ENCODE data around the gene GLP2R.

Gene GLP2R

DNA sequence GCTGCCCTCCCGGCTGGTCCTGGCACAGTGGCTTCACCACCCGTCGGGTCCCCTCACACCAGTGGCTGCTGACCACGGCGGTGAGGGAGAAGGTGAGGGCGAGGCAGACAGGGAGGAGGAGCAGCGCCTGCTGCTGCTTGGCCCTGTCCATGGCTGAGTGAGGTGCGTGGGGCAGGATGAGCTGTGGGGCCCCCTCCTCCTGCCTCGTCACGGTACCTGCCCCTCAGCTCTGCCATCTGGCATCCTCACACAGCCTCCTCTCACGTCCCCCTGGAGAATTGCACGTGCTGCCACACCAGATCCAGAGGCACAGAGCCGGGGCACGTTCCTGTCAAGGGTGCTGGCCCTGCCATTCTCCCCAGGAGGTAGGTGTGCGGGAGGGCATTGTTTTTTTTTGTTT is 3.8 kb upstream of the GLP2R start, which contains the start of gene GSG1L2:
GSG1L2 (minus strand) TSS at position 159 of the 400 bp plus-strand sequence; CDS start at position 151, 8 bp downstream.
- DNase-seq (ENCODE audit: low read depth): no peak
- TF ChIP-seq, protein P1, sequence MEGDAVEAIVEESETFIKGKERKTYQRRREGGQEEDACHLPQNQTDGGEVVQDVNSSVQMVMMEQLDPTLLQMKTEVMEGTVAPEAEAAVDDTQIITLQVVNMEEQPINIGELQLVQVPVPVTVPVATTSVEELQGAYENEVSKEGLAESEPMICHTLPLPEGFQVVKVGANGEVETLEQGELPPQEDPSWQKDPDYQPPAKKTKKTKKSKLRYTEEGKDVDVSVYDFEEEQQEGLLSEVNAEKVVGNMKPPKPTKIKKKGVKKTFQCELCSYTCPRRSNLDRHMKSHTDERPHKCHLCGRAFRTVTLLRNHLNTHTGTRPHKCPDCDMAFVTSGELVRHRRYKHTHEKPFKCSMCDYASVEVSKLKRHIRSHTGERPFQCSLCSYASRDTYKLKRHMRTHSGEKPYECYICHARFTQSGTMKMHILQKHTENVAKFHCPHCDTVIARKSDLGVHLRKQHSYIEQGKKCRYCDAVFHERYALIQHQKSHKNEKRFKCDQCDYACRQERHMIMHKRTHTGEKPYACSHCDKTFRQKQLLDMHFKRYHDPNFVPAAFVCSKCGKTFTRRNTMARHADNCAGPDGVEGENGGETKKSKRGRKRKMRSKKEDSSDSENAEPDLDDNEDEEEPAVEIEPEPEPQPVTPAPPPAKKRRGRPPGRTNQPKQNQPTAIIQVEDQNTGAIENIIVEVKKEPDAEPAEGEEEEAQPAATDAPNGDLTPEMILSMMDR (conservative IDR thresholded peaks at IDR 0.05; ENCODE audit: low read depth, low read length): no peak
- H3K4me3 ChIP-seq (ENCODE audit: low read length): no peak within 1 kb of the TSS

DNA sequence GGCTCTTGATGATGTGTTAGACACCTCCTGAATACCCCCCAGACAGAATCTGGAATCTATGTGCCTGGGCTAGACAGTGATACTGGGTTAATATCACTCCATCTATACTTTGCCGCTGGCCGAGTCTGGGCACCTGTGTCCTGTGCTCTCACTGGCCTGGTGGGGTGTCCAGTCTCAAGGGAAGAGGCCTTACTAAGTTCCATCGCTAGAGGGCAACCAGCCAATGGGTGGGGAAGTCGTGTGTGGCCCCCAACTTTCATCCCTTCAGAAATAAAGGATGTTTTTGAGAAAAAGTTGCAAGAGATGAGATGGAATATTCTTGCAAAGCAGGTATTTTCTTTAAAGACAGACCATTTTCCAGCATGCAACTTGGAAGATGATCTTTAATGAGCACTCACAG is 1.6 kb upstream of the GLP2R start:
- no peak overlapping the region for H3K4me3 ChIP-seq (ENCODE audit: low read length)
- no peak for DNase-seq (ENCODE audit: low read depth)
- TF ChIP-seq, protein P1 (conservative IDR thresholded peaks at IDR 0.05; ENCODE audit: low read depth, low read length): peak; percentile 17

DNA sequence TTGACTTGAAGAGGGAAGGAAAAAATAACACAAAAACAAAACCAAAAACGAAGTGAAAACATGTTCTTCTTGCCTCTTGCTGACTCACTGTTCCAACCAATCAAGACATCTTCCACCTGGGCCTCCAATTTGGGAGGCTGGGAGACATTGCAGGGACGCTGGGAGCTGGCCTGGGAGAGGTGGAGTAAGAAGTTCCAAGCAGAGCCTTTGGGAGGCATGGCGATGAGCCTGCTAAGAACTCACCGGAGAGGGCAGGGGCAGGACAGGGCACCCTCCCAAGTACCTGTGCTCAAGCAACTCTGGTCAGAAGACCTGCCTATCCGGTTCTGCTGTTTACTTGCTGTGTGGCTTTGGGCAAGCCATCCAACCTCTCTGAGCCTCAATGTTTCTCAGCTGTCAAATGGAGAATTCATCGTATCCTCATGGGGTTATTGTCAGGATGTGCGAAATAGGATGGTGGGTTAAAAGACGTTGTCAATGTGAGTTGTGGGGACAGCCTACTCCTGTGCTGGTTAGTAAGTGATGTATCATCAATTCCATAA is 856 bp upstream of the GLP2R start:
- TF ChIP-seq, protein P1 (conservative IDR thresholded peaks at IDR 0.05; ENCODE audit: low read depth, low read length): no peak

DNA sequence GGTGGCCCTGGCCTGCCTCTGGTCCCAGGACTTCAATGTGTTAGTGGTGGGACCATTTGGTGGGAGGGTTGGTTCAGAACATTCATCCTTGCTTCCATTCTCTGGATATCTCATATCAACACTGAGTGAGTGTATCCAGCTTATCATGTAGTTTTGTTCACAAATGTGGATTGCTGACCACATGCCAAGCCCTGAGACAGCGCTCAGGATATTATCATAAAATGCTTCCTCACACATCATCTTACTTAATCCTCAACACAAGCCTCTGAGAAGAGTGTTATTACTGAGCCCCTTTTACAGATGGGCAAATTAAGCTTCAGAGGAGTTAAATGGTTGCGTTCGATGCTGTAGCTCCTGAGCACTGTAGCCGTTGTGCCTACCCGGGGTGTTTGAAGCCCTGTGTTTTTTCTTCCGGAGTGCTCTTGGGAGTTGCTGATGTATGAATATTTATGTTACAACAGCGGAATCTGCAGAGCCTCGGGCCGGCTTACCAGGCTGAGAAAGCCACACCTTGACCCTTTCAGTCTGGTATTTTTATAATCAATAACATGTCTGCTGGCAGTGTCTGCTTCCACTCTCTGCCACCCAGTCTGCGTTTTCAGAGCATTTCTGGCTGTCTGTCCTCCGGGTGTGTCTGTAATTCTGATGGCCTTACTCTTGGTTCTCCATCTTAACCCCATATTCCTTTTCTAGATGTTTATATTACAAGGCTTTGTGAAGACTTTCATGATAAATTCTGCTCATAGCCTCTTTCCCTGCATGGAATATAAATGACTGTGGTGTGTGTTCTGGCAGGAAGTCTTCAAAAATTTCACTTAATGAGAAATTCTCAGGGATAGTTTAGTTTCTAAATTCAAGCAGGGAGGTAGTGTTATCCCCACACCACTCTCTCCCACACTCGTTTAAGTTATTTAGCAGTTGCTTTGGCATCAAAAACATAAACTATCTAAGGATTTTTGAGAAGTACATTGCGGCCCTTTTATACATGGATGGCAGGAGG is 2.9 kb downstream of the GLP2R start:
- DNase-seq (ENCODE audit: low read depth): no peak
- TF ChIP-seq, protein P1 (conservative IDR thresholded peaks at IDR 0.05; ENCODE audit: low read depth, low read length): no peak
- no peak overlapping the region for H3K4me3 ChIP-seq (ENCODE audit: low read length)

More for the DNA sequence above, 856 bp upstream of the GLP2R start:
- H3K4me3 ChIP-seq (ENCODE audit: low read length): no peak overlapping the region
- DNase-seq (ENCODE audit: low read depth): no peak

DNA sequence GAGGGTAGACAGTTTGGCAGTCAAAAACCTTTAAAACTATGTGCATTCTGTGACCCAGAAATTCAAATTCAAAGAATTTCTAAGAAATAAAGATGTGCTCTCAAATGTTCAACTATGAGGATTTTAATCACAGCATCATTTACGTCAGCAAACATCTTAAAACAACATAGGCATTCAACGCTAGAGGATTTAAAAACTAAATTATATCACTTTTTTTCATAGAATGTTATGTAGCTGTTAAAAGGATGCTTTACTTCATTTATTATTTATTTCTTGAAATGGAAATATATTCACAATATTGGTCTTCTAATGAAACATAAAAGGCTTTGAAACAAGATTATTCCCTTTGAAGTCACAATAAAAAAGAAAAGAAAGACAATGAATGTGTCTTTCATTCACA is 3.6 kb downstream of the GLP2R start:
- no peak for DNase-seq (ENCODE audit: low read depth)
- no peak overlapping the region for H3K4me3 ChIP-seq (ENCODE audit: low read length)
- TF ChIP-seq, protein P1 (conservative IDR thresholded peaks at IDR 0.05; ENCODE audit: low read depth, low read length): no peak

DNA sequence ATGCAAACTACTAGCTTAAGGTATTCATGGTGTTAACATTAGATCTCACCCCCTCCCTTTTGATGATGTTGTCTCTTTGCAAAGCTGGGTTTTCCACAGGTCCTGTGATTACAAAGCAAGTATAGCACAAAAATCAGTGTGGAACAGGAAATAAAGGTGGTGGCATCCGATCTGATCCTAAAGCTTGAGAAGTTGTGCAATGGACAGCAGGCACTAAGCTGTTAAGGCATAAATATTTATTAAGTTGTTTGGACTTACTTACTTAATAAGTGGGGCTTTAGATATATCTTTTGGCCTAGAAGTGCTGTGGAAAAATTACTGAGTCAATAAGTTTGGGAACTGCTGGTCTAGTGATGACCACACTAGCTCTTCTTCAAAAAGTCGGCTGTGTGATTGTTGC is 5.0 kb downstream of the GLP2R start:
- TF ChIP-seq, protein P1 (conservative IDR thresholded peaks at IDR 0.05; ENCODE audit: low read depth, low read length): no peak
- H3K4me3 ChIP-seq (ENCODE audit: low read length): no peak overlapping the region
- DNase-seq (ENCODE audit: low read depth): no peak
